GM18519 (cell line): ENCODE measurements around the gene TEX19.

Source experiments
- ATAC-seq: cut with Tn5 transposase; IDR thresholded peaks from one replicate; pipeline ENCODE4 v1.9.1; 2021; ENCODE audit warnings: mild to moderate bottlenecking, moderate library complexity; ENCODE audit not compliant: unreplicated experiment, low FRiP score

The TEX19 gene

GRCh38 chr17:82358465-82359350 is at the start of gene TEX19:
Gene TEX19 (plus strand): TSS chr17:82359247. CDS start chr17:82362151, 2,904 bp downstream.
- ATAC-seq = no peak

- no peak for ATAC-seq
Measured at GRCh38 chr17:82309656-82310570, 49.1 kb upstream of the TEX19 start.

- no peak for ATAC-seq
Measured at GRCh38 chr17:82310877-82311276, 48.2 kb upstream of the TEX19 start.

- no peak for ATAC-seq
Measured at GRCh38 chr17:82311971-82312370, 47.1 kb upstream of the TEX19 start.

- ATAC-seq = no peak
Measured at GRCh38 chr17:82313195-82314011, 45.6 kb upstream of the TEX19 start.

- no peak for ATAC-seq
Measured at GRCh38 chr17:82314012-82314726, 44.9 kb upstream of the TEX19 start.

GRCh38 chr17:82314727-82315605 is 44.1 kb upstream of the TEX19 start:
- no peak for ATAC-seq

- no peak for ATAC-seq
Measured at GRCh38 chr17:82315703-82316358, 43.2 kb upstream of the TEX19 start.

GRCh38 chr17:82316651-82317393 is 42.2 kb upstream of the TEX19 start:
- no peak for ATAC-seq

GRCh38 chr17:82317394-82318168 is 41.5 kb upstream of the TEX19 start, which contains the start of gene CD7:
Gene CD7 (minus strand): TSS chr17:82317608. CDS start chr17:82317495, 113 bp downstream.
- ATAC-seq = no peak

GRCh38 chr17:82318169-82318498 is 40.9 kb upstream of the TEX19 start:
- no peak for ATAC-seq

GRCh38 chr17:82318772-82319606 is 40.1 kb upstream of the TEX19 start:
- no peak for ATAC-seq

- no peak for ATAC-seq
Measured at GRCh38 chr17:82319619-82320062, 39.4 kb upstream of the TEX19 start.

GRCh38 chr17:82320140-82320840 is 38.8 kb upstream of the TEX19 start:
- ATAC-seq = no peak
